GM19455 (cell line): ENCODE data around the gene S100A16.
"Not testable (repeated sequence)": the region's sequence is repeated elsewhere in the genome, so short reads cannot be mapped to it uniquely, and the experiment has no call there.

Source experiments
- ATAC-seq: cut with Tn5 transposase; IDR thresholded peaks from one replicate; pipeline ENCODE4 v1.9.1; 2021; ENCODE audit not compliant: unreplicated experiment

The S100A16 gene

DNA sequence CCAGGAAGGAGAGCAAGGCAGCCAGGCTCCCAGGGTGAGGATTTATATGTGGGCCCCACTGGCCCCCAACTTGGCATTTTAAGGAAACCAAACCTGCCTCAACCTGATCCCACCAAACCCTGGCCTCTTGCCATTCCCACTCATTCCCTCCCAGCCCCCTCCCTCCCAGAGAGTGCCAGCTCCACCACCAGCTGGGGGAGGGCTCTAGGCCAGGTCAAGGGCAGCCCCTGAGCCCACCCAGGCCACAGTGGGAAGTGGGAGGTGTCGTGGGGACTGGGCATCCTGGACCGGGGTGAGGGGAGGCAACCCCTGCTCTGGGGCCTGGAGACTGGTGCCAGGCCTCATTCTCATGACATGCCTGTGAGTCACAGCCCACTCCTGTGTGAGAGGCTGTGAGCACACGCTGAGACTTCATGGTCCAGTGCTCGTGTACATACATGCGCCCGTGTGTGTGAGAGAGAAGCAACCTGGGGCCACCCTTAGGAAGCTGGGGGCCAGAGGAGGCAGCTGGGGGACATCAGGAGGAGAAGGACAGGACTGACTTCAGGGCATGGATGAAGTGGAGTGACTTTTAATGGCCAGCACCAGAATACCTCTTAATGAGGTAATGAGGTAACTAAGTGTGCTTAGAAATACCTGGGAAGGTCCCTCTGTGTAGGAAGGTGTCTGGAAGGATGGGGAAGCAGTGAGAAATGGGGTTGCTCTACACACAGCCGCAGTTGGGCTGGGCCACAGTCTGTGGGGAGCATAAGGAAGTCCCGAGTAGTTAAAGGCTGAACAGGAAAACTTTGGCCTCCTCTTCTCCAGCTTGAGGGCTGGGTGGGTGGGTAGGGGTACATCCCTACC lies 47.2 kb downstream of the S100A16 start, which contains the start of gene S100A2:
Gene S100A2, minus strand, starts transcription at position 316 of the 846 bp plus-strand sequence. CDS start 1,967 bp downstream, outside the sequence.
- ATAC-seq = no peak

DNA sequence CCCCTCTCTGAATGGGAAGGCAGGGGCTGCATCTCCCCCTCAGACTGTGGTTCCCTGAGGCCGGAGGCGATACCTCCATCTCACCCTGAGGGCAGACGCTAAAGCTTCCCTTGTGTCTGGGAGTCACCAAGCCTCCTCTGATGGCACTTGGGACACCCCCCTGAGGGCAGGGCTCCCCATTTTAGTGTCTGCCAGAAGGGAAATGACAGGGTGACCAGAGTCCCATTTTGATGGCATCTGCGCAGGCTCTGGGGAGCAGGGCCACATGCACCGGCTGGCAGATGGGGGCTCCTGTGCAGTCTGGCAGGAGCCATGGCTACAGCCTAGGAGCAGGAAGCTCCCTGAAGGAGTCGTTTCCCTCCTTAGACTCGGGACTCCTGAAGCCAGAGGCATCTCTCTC lies 48.9 kb downstream of the S100A16 start:
- no peak for ATAC-seq

DNA sequence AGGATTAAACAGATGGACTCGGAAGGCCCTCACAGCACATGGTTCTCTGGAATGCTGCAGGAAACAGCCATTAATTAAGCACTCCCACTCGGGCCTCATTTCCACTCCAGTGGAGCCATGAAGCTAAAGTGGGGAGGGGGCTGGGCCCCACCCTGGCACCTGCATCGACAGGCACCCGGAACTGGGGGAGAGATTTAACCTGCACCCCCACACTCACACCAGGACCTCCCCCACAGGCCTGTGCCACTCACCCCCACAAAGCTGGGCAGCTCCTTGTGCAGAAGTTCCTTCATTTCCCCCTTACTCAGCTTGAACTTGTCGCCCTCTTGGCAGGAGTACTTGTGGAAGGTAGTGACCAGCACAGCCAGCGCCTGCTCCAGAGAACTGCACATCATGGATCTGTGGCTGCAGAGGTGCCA lies 49.4 kb downstream of the S100A16 start:
- no peak for ATAC-seq

DNA sequence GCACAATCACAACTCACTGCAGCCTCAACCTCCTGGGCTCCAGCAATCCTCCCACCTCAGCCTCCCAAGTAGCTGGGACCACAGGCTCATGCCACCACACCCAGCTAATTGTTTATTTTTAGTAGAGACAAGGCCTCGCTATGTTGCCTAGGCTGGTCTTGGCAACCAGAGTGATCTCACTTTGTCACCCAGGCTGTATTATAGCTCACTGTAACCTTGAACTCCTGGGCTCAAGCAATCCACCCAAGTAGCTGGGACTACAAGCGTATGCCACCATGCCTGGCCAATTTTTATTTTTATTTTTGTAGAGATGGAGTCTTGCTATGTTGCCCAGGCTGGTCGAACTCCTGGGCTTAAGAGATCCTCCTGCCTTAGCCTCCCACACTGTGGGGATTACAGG lies 50.9 kb downstream of the S100A16 start:
- not testable (repeated sequence) for ATAC-seq

DNA sequence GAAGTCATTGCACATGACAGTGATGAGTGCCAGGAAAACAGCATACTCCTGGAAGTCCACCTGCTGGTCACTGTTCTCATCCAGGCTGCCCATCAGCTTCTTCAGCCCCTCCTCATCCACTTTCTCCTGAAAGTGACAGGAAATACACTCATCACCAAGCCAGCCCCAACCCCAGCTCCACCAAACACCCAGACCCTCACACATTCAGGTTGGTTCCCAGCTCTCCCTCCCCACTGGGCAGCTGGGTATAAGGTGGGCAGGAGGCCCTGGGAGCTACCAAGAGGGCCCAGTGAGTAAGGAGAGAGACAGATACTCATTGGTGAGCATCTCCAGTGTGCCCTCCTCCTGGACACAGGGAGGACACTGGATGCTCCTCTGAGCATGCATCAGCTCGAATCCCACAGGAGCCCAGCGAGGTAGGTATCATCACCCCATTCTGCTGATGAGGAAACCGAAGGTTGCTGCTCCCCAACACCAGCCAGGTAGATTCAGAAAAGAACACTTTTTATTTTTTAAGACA lies 51.4 kb downstream of the S100A16 start:
- no peak for ATAC-seq

DNA sequence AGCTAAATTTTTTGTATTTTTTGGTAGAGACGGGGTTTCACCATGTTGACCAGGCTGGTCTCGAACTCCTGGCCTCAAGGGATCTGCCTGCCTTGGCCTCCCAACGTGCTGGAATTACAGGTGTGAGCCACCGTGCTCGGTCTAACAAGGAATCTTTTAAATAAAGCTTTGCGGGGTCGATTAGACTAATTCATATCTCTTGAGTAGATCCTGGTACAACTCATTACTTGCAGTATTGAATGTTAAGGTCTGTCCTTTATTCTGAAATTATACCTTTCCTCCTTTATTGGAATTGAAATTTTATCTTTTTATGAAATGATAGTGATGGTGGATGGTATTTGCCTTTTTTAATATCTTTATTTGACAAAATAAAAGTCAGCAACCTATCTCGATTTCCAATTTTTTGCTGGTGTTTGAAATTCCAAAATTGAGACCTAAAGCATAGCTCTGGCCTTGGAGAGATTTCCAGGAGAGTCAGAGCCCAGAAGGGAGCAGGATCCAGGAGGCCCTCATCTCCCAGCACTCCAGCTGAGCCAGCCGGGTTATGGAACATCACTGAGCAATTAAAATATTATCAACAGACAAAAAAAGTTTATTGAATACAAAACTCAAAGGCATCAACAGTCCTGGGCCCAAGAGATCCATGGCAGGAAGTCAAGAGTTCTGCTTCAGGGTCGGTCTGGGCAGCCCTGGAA lies 52.0 kb downstream of the S100A16 start:
- no peak for ATAC-seq

DNA sequence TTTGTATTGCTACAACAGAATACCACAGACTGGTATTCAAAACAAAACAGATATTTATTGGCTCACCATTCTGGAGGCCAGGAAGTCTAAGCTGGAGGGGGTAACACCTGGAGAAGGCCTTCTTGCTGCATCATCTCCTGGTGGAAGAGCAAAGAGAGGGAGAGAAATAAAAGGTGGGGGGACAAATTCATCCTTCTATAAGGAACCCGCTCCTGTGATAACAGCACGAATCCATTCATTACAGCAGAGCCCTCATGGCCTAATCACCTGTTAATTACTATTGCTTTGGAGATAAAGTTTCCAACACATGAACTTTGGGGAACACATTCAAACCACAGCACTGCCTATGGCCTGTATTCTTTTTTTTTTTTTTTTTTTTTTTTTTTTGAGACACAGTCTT lies 52.7 kb downstream of the S100A16 start:
- no peak for ATAC-seq

DNA sequence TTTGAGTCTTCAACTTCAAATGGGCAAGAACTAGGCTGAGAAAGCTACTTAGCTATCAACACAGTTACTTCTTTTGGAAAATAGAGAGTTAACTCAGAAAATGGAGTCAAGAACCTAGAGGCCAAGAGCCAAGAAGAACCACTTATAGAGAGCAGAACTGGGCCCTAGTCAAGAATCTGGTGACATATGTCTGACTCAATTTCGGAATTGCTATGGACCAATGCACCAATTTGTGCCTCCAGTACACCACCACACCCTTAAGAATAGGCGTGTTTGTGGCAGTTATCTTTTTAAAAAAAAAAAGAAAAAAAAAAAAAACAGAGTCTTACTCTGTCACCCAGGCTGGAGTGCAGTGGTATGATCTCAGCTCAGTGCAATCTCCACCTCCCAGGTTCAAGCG lies 55.1 kb downstream of the S100A16 start:
- no peak for ATAC-seq
